H1 (cell line): ENCODE measurements around the gene PABPN1. TPM values are rescaled to one million over a fixed set of nuclear protein-coding genes. Genes with fewer than 3 reads are reported as not detected.

Source experiments
- CTCF ChIA-PET: fragments of 300-600 bp; sonication (Branson Sonifier 250); formaldehyde crosslinking; loops from one replicate; lab custom pipeline; 2021; ENCODE audit not compliant: partially characterized antibody; lab: Charles Lee
- POLR2A ChIA-PET: fragments of 300-600 bp; sonication (Branson Sonifier 250); formaldehyde crosslinking; loops from one replicate; lab custom pipeline; 2021; ENCODE audit warnings: inconsistent platforms; ENCODE audit not compliant: partially characterized antibody; lab: Charles Lee
- DNase-seq, 2 experiments: peaks; one replicate each; pipeline versions ENCODE4 v3.0.0 to v3.0.0-alpha.2; 2010 to 2022; ENCODE audit warnings: low spot score in 2 of 2, low read depth in 1 of 2, mixed read lengths in 1 of 2
- FAIRE-seq: peaks from 2 replicates; lab custom pipeline; 2011; peaks lifted over from hg19 to GRCh38; lab: Jason Lieb, UNC
- H2AFZ ChIP-seq: 2 replicates; pipeline ENCODE4 v1.8.1; 2012; ENCODE audit warnings: low read length, inconsistent platforms
- H2AK5ac ChIP-seq: 2 replicates; pipeline ENCODE4 v1.6.1; 2013; ENCODE audit warnings: low read depth, low read length
- H2BK120ac ChIP-seq: replicated peaks from 2 replicates; pipeline ENCODE3; 2013; ENCODE audit warnings: low read depth, low read length, inconsistent platforms
- H2BK12ac ChIP-seq: 2 replicates; pipeline ENCODE4 v1.6.1; 2013; ENCODE audit warnings: low read depth, low read length
- H2BK15ac ChIP-seq: 2 replicates; pipeline ENCODE4 v1.6.1; 2013; ENCODE audit warnings: low read length
- H2BK20ac ChIP-seq: 2 replicates; pipeline ENCODE4 v1.6.1; 2013; ENCODE audit warnings: low read length
- H2BK5ac ChIP-seq: 2 replicates; pipeline ENCODE4 v1.6.1; 2013; ENCODE audit warnings: low read depth, low read length
- H3K14ac ChIP-seq: 2 replicates; pipeline ENCODE4 v1.6.1; 2013; ENCODE audit warnings: inconsistent platforms; ENCODE audit not compliant: insufficient read length
- H3K18ac ChIP-seq: 2 replicates; pipeline ENCODE4 v1.6.1; 2013; ENCODE audit warnings: low read length; ENCODE audit errors: extremely low read depth
- H3K23ac ChIP-seq: 2 replicates; pipeline ENCODE4 v1.6.1; 2013; ENCODE audit warnings: inconsistent platforms; ENCODE audit not compliant: insufficient read length
- H3K23me2 ChIP-seq: 2 replicates; pipeline ENCODE4 v1.6.1; 2013; ENCODE audit warnings: low read depth, low read length
- H3K27ac ChIP-seq: 2 replicates; pipeline ENCODE4 v1.6.1; 2011; ENCODE audit warnings: low read depth, low read length, inconsistent platforms
- H3K27me3 ChIP-seq, 4 experiments: replicated peaks in 1 of 4; 1 replicate in 1 of 4; 2 replicates in 3 of 4; pipeline versions ENCODE4 v1.6.1 to v1.8.1; 2011 to 2013; ENCODE audit warnings: low read length in 3 of 4, mild to moderate bottlenecking in 3 of 4, inconsistent platforms in 2 of 4, mixed read lengths in 2 of 4, moderate library complexity in 1 of 4; ENCODE audit not compliant: control insufficient read depth in 3 of 4, insufficient read depth in 3 of 4; ENCODE audit errors: extremely low read depth in 1 of 4
- H3K36me3 ChIP-seq, 4 experiments: 2 replicates each; pipeline versions ENCODE4 v1.6.1 to v1.8.1; 2011 to 2013; ENCODE audit warnings: mild to moderate bottlenecking in 4 of 4, low read length in 3 of 4, moderate library complexity in 2 of 4, control low read depth in 1 of 4, inconsistent platforms in 1 of 4; ENCODE audit not compliant: insufficient read depth in 4 of 4, control insufficient read depth in 2 of 4
- H3K4ac ChIP-seq: replicated peaks from 2 replicates; pipeline ENCODE3; 2013; ENCODE audit warnings: low read length, low read depth, mixed read lengths, inconsistent platforms; ENCODE audit not compliant: insufficient read length
- H3K4me1 ChIP-seq, 4 experiments: replicated peaks in 1 of 4; 1 replicate in 1 of 4; 2 replicates in 3 of 4; pipeline versions ENCODE4 v1.6.1 to v1.8.1; 2011 to 2013; ENCODE audit warnings: low read length in 3 of 4, inconsistent platforms in 2 of 4, mixed read lengths in 1 of 4; ENCODE audit not compliant: insufficient read depth in 4 of 4, control insufficient read depth in 3 of 4
- H3K4me2 ChIP-seq, 2 experiments: 2 replicates each; pipeline versions ENCODE4 v1.6.1 to v1.8.1; 2011 to 2013; ENCODE audit warnings: low read depth in 2 of 2, low read length in 2 of 2, control low read depth in 1 of 2, inconsistent platforms in 1 of 2, mild to moderate bottlenecking in 1 of 2; ENCODE audit not compliant: insufficient read depth in 1 of 2
- H3K4me3 ChIP-seq, 4 experiments: fragments of 200-600, 300-600 bp in 1 of 4; sonication (generic), shearing (Covaris generic), sonication (Bioruptor Twin) in 1 of 4; 2 replicates each; pipeline versions ENCODE4 v1.5.1 to v1.8.1; 2011 to 2016; ENCODE audit warnings: low read length in 4 of 4, low read depth in 3 of 4, control low read depth in 2 of 4, inconsistent platforms in 2 of 4, mild to moderate bottlenecking in 2 of 4, mixed read lengths in 1 of 4, moderate library complexity in 1 of 4; ENCODE audit not compliant: insufficient read depth in 2 of 4; ENCODE audit errors: extremely low read depth in 1 of 4
- H3K56ac ChIP-seq: replicated peaks from 2 replicates; pipeline ENCODE3; 2013; ENCODE audit warnings: low read depth, mild to moderate bottlenecking, mixed read lengths, low read length, inconsistent platforms; ENCODE audit not compliant: insufficient read length
- H3K79me1 ChIP-seq: 2 replicates; pipeline ENCODE4 v1.6.1; 2013; ENCODE audit warnings: low read depth, low read length, control low read depth
- H3K79me2 ChIP-seq, 2 experiments: 2 replicates each; pipeline versions ENCODE4 v1.6.1 to v1.8.1; 2012 to 2013; ENCODE audit warnings: low read length in 2 of 2, mild to moderate bottlenecking in 2 of 2, inconsistent platforms in 1 of 2; ENCODE audit not compliant: insufficient read depth in 2 of 2, control insufficient read depth in 1 of 2
- H3K9ac ChIP-seq, 4 experiments: replicated peaks in 1 of 4; 1 replicate in 1 of 4; 2 replicates in 3 of 4; pipeline versions ENCODE4 v1.6.1 to v1.8.1; 2011 to 2013; ENCODE audit warnings: low read depth in 3 of 4, low read length in 3 of 4, control low read depth in 2 of 4, mild to moderate bottlenecking in 2 of 4, moderate library complexity in 2 of 4, inconsistent platforms in 1 of 4; ENCODE audit errors: extremely low read depth in 1 of 4
- H3K9me3 ChIP-seq, 2 experiments: 2 replicates each; pipeline versions ENCODE4 v1.6.1 to v1.8.1; 2012 to 2013; ENCODE audit warnings: mild to moderate bottlenecking in 2 of 2, moderate library complexity in 2 of 2, control low read depth in 1 of 2, inconsistent platforms in 1 of 2, low read depth in 1 of 2, low read length in 1 of 2, mixed read lengths in 1 of 2; ENCODE audit not compliant: insufficient read depth in 2 of 2
- H4K20me1 ChIP-seq, 2 experiments: replicated peaks in 1 of 2; 2 replicates each; pipeline versions ENCODE3 to v1.8.1; 2011 to 2013; ENCODE audit warnings: inconsistent platforms in 2 of 2, low read length in 2 of 2, mild to moderate bottlenecking in 1 of 2; ENCODE audit not compliant: insufficient read depth in 2 of 2, control insufficient read depth in 1 of 2
- H4K5ac ChIP-seq: 2 replicates; pipeline ENCODE4 v1.6.1; 2013; ENCODE audit warnings: low read length, low read depth, mixed read lengths, inconsistent platforms; ENCODE audit not compliant: insufficient read length
- H4K8ac ChIP-seq: 2 replicates; pipeline ENCODE4 v1.8.0; 2013; ENCODE audit warnings: mild to moderate bottlenecking, moderate library complexity, low read length, inconsistent platforms; ENCODE audit not compliant: insufficient read depth; ENCODE audit errors: extremely low read depth
- H4K91ac ChIP-seq: replicated peaks from 2 replicates; pipeline ENCODE3; 2013; ENCODE audit warnings: low read length, mixed read lengths, inconsistent platforms; ENCODE audit not compliant: insufficient read length
- WGBS, 2 experiments: shearing (Covaris generic) in 1 of 2; methylation state at CpG; one replicate each; pipeline versions ENCODE4 v1.1.6 to v1.1.7; 2013 to 2015; ENCODE audit warnings: low lambda C conversion rate in 2 of 2, mixed read lengths in 2 of 2, inconsistent platforms in 1 of 2, low coverage in 1 of 2, missing lambda C conversion rate in 1 of 2; ENCODE audit not compliant: insufficient replicate concordance in 2 of 2, insufficient coverage in 1 of 2, insufficient read length in 1 of 2; ENCODE audit errors: extremely low coverage in 1 of 2, missing lambda C conversion rate in 1 of 2; 5-methylcytosine and 5-hydroxymethylcytosine counted together
- polyA plus RNA-seq, 7 experiments: library from polyadenylated mRNA; depleted of rRNA in 3 of 7; stranded (reverse) in 5 of 7; unstranded in 2 of 7; fragments of >200 nt in 5 of 7; fragments of 200-250 nt in 2 of 7; gene quantifications; 1 replicate in 5 of 7; 2 replicates in 1 of 7; 4 replicates in 1 of 7; pipeline versions ENCODE4 v1.2.1 to v1.2.3, GENCODE V29; 2011 to 2013; ENCODE audit warnings: missing spikeins in 2 of 7, mixed read lengths in 2 of 7
- total RNA-seq: library from RNA; stranded (reverse); fragmentation: NEBNext Ultra II Directional; extraction: Animal tissue kit (Norgen Biotek cat#: 25700); gene quantifications from 2 replicates; pipeline ENCODE4 v1.2.1, GENCODE V29; 2021

The PABPN1 gene
- total and polyA plus RNA-seq, 2 of the 8 experiments (the other 6 are each of a cell fraction or from before 2014, with no cell fraction given) = 300 to 331 TPM

DNA sequence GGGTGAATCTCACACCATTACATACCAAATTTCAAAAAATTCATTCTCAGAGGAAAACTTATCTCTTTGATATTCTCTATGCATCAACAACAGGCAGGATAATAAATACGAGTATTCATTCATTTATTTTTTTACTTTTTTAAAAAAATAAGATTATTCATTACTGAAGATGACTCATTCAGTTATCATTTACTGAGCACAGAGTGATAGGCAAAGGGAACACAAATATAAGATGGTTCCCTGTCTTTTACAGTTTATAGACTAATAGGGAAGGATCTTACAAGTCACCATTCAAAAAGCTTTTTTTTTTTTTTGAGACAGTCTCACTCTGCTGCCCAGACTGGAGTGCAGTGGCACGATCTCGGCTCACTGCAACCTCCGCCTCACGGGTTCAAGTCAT is 5.0 kb upstream of the PABPN1 start:
- Histone ChIP-seq H2BK15ac (no peak overlapping the region), H3K4me3 (no peak overlapping the region), H3K9ac (no peak overlapping the region), H4K91ac (no peak overlapping the region), H2BK20ac (no peak overlapping the region), H3K79me2 (no peaks in the 10 kb centered on the region), H4K8ac (no peak overlapping the region), H3K14ac (no peak overlapping the region), H3K56ac (no peak overlapping the region), H2BK120ac (no peak overlapping the region), H3K27ac (no peak overlapping the region), H3K4me2 (no peak overlapping the region), H3K27me3 (no peaks in the 10 kb centered on the region), H3K18ac (no peak overlapping the region), H3K4ac (no peak overlapping the region), H4K20me1 (no peaks in the 10 kb centered on the region), H2BK5ac (no peak overlapping the region), H3K36me3 (0 out of 8 replicates have a peak, but pooled peaks cover 0 to 3% (median 0%) of the 10 kb centered on the region in 4 experiments), H3K23me2 (peaks cover 6% of the 10 kb centered on the region), H2BK12ac (no peak overlapping the region), H4K5ac (no peak overlapping the region), H3K9me3 (no peaks in the 10 kb centered on the region), H2AK5ac (no peak overlapping the region), H3K4me1 (peaks cover 0 to 6% (median 1%) of the 10 kb centered on the region in 4 experiments; a peak in 6 of 7 replicates), H3K79me1 (no peaks in the 10 kb centered on the region), H3K23ac (no peak overlapping the region), H2AFZ (no peak overlapping the region)
- FAIRE-seq (no peak), DNase-seq (no peak)
- WGBS, 2 experiments = 87% methylated on average over 5 of the region's 5 CpGs; no CpG with 5 or more reads in 1 of the 2 experiments
- POLR2A ChIA-PET = interaction anchor here (1.4 kb wide), 1 partner anchor 49 kb away, joined by 3 read pairs; no protein-coding TSS in a partner anchor
- CTCF ChIA-PET = interaction anchor here (0.8 to 1.0 kb wide), 3 partner anchors 11 to 61 kb away, joined by 3 to 4 read pairs (median 3); partner anchors contain the start of gene CMTM5
